ENCODE results near the gene HAUS8. TPM values are rescaled to one million over a fixed set of nuclear protein-coding genes. Genes with fewer than 3 reads are reported as not detected.
A peak's percentile ranks its signal among the peaks of the same experiment; 100 is the strongest.

The HAUS8 gene
- total RNA-seq, 2 experiments from 2014 or later = 47.3 to 74.1 TPM

DNA sequence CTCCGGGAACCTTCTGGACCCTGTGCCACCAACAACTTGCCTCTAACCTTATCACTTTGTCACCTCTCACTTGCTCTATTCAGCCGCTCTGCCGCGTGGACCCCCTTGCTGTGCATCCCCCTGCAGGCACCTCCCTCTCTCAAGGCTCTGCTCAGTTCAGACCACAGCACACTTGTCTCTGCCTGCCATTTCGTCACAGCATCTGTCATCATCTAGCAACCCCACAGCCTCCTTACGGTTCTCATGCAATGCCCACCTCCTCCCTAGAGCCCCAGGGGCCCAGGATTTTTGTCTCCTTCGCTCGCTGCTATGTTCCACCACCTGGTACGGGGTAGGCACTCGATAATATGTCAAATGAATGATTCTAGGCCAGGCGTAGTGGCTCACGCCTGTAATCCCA, 4.8 kb downstream of the HAUS8 start:
- H3K9me3 ChIP-seq (ENCODE audit: low read length) = no peaks in the 10 kb centered on the region
- TF ChIP-seq, protein P1, sequence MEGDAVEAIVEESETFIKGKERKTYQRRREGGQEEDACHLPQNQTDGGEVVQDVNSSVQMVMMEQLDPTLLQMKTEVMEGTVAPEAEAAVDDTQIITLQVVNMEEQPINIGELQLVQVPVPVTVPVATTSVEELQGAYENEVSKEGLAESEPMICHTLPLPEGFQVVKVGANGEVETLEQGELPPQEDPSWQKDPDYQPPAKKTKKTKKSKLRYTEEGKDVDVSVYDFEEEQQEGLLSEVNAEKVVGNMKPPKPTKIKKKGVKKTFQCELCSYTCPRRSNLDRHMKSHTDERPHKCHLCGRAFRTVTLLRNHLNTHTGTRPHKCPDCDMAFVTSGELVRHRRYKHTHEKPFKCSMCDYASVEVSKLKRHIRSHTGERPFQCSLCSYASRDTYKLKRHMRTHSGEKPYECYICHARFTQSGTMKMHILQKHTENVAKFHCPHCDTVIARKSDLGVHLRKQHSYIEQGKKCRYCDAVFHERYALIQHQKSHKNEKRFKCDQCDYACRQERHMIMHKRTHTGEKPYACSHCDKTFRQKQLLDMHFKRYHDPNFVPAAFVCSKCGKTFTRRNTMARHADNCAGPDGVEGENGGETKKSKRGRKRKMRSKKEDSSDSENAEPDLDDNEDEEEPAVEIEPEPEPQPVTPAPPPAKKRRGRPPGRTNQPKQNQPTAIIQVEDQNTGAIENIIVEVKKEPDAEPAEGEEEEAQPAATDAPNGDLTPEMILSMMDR (conservative IDR thresholded peaks at IDR 0.05; ENCODE audit: low read length) = no peak
- no peak for TF ChIP-seq EZH2phosphoT487 (IDR thresholded peaks at IDR 0.05; ENCODE audit: borderline replicate concordance, low read depth, low read length)
- no peak overlapping the region; the same call in 1 of the 2 replicates for H3K4me2 ChIP-seq (ENCODE audit: low read length)
- intact Hi-C loops (cut with micrococcal nuclease; ENCODE audit: unreplicated experiment) = loop anchor here (10.0 kb wide), 1 partner anchor 626 kb away; no protein-coding TSS in a partner anchor
- BruUV-seq (replicated peaks) = no TSS peak
- no peaks in the 10 kb centered on the region for H3K9me2 ChIP-seq (ENCODE audit: insufficient read depth, low read length)
- H4K20me1 ChIP-seq (ENCODE audit: insufficient read depth, low read length) = peaks cover 11% of the 10 kb centered on the region
- no peak overlapping the region for H3K27ac ChIP-seq (ENCODE audit: low read depth, low read length, poor library complexity, severe bottlenecking)
- H2AFZ ChIP-seq (ENCODE audit: low read length) = no peak overlapping the region
- CTCF ChIA-PET (ENCODE audit: unreplicated experiment) = no interaction called here
- peaks cover 68% of the 10 kb centered on the region for H3K79me2 ChIP-seq (ENCODE audit: insufficient read depth, low read depth, low read length)
- H3K4me3 ChIP-seq (ENCODE audit: low read depth, low read length, poor library complexity, severe bottlenecking) = no peak overlapping the region
- H3K36me3 ChIP-seq (ENCODE audit: insufficient read depth, low read length) = peaks cover 81% of the 10 kb centered on the region
- no peak for DNase-seq (ENCODE audit: low spot score)
- peaks cover 53% of the 10 kb centered on the region for H3K4me1 ChIP-seq (ENCODE audit: insufficient read depth, low read length, poor library complexity, severe bottlenecking)
- POLR2A ChIA-PET = interaction anchor here (0.6 kb wide), 1 partner anchor 55 kb away, joined by 5 read pairs; no protein-coding TSS in a partner anchor

DNA sequence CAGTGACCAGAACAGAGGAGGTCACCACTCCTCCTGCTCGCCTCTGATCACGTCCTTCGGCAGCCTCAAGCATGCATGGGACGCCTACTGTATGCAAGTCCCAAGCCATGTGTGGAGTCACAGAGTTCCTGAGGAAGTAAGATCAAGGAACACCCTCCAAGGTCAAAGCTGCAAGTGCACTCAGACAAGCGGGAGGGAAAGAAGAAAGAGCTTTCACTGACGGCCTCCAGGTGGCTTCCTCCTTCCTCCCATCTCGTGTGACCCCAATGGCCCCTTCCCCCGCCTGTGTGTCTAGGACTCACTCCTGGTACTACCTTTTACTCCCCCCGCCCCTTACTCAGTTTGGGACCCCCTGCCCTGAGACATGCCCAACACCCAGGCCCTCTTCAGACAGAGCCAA, 6.1 kb downstream of the HAUS8 start:
- POLR2A ChIA-PET = interaction anchor here (0.5 kb wide), 1 partner anchor 526 kb away, joined by 4 read pairs; no protein-coding TSS in a partner anchor
- CTCF ChIA-PET (ENCODE audit: unreplicated experiment) = interaction anchor here (0.6 kb wide), 1 partner anchor 125 kb away, joined by 3 read pairs; no protein-coding TSS in a partner anchor
- DNase-seq (ENCODE audit: low spot score) = peak; percentile 35
- Histone ChIP-seq H3K4me1 (ENCODE audit: insufficient read depth, low read length, poor library complexity, severe bottlenecking) (peaks cover 58% of the 10 kb centered on the region), H3K27ac (ENCODE audit: low read depth, low read length, poor library complexity, severe bottlenecking) (peak overlapping the region; percentile 40), H4K20me1 (ENCODE audit: insufficient read depth, low read length) (peaks cover 10% of the 10 kb centered on the region), H3K79me2 (ENCODE audit: insufficient read depth, low read depth, low read length) (peaks cover 72% of the 10 kb centered on the region), H3K9me3 (ENCODE audit: low read length) (no peaks in the 10 kb centered on the region), H3K4me3 (ENCODE audit: low read depth, low read length, poor library complexity, severe bottlenecking) (no peak overlapping the region), H3K9me2 (ENCODE audit: insufficient read depth, low read length) (no peaks in the 10 kb centered on the region), H2AFZ (ENCODE audit: low read length) (no peak overlapping the region), H3K36me3 (ENCODE audit: insufficient read depth, low read length) (peaks cover 93% of the 10 kb centered on the region), H3K4me2 (ENCODE audit: low read length) (peak overlapping the region; percentile 13; the same call in 1 of the 2 replicates)
- TF ChIP-seq, protein P1 (conservative IDR thresholded peaks at IDR 0.05; ENCODE audit: low read length) = peak; percentile 48
- TF ChIP-seq EZH2phosphoT487 (IDR thresholded peaks at IDR 0.05; ENCODE audit: borderline replicate concordance, low read depth, low read length) = no peak
- no TSS peak for BruUV-seq (replicated peaks)
- intact Hi-C loops (cut with micrococcal nuclease; ENCODE audit: unreplicated experiment) = no loop called here

DNA sequence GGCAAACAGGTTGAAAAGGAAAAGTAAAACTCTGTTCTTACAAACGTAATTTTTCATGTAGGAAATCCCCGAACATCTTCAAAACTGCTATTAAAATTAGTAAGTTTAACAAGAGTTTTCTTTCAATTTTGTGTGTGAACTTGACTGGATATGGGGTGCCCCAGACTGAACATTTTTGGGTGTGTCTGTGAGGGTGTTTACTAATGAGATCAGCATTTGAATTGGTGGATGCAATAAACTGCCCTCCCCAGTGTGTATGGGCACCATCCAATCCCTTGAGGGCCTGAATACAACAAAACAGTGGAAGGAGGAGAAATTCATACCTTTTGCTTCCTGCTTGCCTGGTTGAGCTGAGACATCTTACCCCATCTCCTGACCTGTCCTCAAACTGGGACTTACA, 11.8 kb downstream of the HAUS8 start:
- no peak for DNase-seq (ENCODE audit: low spot score)
- TF ChIP-seq EZH2phosphoT487 (IDR thresholded peaks at IDR 0.05; ENCODE audit: borderline replicate concordance, low read depth, low read length) = no peak
- no peak overlapping the region for H3K4me3 ChIP-seq (ENCODE audit: low read depth, low read length, poor library complexity, severe bottlenecking)
- ChIA-PET CTCF (ENCODE audit: unreplicated experiment) (no interaction called here), POLR2A (no interaction called here)
- no TSS peak for BruUV-seq (replicated peaks)
- H3K36me3 ChIP-seq (ENCODE audit: insufficient read depth, low read length) = peaks cover 97% of the 10 kb centered on the region
- H3K9me3 ChIP-seq (ENCODE audit: low read length) = no peaks in the 10 kb centered on the region
- intact Hi-C loops (cut with micrococcal nuclease; ENCODE audit: unreplicated experiment) = no loop called here
- no peak overlapping the region for H2AFZ ChIP-seq (ENCODE audit: low read length)
- no peaks in the 10 kb centered on the region for H3K9me2 ChIP-seq (ENCODE audit: insufficient read depth, low read length)
- H4K20me1 ChIP-seq (ENCODE audit: insufficient read depth, low read length) = peaks cover 3% of the 10 kb centered on the region; the same call in 1 of the 2 replicates
- H3K4me2 ChIP-seq (ENCODE audit: low read length) = no peak overlapping the region
- H3K4me1 ChIP-seq (ENCODE audit: insufficient read depth, low read length, poor library complexity, severe bottlenecking) = peaks cover 27% of the 10 kb centered on the region
- peaks cover 63% of the 10 kb centered on the region for H3K79me2 ChIP-seq (ENCODE audit: insufficient read depth, low read depth, low read length)
- H3K27ac ChIP-seq (ENCODE audit: low read depth, low read length, poor library complexity, severe bottlenecking) = no peak overlapping the region
